Mesodermal cell (in vitro differentiated cells): ENCODE measurements around the gene PAPOLB.
A peak's percentile ranks its signal among the peaks of the same experiment; 100 is the strongest.

Experiments used
- H3K27ac ChIP-seq: 2 replicates; pipeline ENCODE4 v1.7.0; 2013; ENCODE audit warnings: mild to moderate bottlenecking, low read depth, low read length, moderate library complexity; ENCODE audit not compliant: severe bottlenecking
- H3K36me3 ChIP-seq: 2 replicates; pipeline ENCODE4 v1.7.1; 2013; ENCODE audit warnings: mild to moderate bottlenecking, low read length, moderate library complexity; ENCODE audit not compliant: control insufficient read depth, insufficient read depth
- H3K4me1 ChIP-seq: one replicate; pipeline ENCODE4 v1.7.1; 2013; ENCODE audit warnings: mild to moderate bottlenecking, low read length; ENCODE audit not compliant: insufficient read depth, control insufficient read depth, poor library complexity, severe bottlenecking
- H3K4me3 ChIP-seq: 2 replicates; pipeline ENCODE4 v1.7.0; 2013; ENCODE audit warnings: low read length, control low read depth, mild to moderate bottlenecking; ENCODE audit not compliant: insufficient read depth, poor library complexity, severe bottlenecking; ENCODE audit errors: extremely low read depth
- H3K9me3 ChIP-seq: 2 replicates; pipeline ENCODE4 v1.7.1; 2013; ENCODE audit warnings: mild to moderate bottlenecking, low read length, moderate library complexity; ENCODE audit not compliant: control insufficient read depth
- WGBS, 2 experiments: methylation state at CpG; one replicate each; pipeline ENCODE4 v1.1.5; 2013; ENCODE audit warnings: missing lambda C conversion rate in 2 of 2; ENCODE audit not compliant: insufficient coverage in 2 of 2; 5-methylcytosine and 5-hydroxymethylcytosine counted together

Gene PAPOLB

DNA sequence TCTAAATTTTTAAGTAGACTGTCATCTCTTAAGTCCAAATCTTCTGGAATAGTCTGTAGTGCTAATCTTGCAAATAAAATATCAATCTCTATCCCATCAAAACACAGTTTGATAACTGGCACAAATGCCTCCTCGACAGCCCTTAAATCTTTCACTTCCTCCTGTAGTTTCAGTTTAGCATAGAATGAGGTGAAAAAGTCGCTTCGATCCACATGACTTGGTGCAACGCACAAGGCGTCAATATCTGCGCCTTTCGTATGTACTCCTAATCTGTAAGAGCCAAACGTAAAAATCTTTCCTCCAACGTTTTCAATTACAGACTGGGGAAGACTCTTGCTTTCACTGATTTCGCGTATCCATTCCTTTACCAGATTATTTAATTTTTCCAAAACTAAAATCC lies 603 bp downstream of the PAPOLB start:
- 89 to 90% methylated on average over 10 to 11 of the region's 11 CpGs for WGBS, 2 experiments
- H3K4me3 ChIP-seq, result peak overlapping the region; percentile 32

DNA sequence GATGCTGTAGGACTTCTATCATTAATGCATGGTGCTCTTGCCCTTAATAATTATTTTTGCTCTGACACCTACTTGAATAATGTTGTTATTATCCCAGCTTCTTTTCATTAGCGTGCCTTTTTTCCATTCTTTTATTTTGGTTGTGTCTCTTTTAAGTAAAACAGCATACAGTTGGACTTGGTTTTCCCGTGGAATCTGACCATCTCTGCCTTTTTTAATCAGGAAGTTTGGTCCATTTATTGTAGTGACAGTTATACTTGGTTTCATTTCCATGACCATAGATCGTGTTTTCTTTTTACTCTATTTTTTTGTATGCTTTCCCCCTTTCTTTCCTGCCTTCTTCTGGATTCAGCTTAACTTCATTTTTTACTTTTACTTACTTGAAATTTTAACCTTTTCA lies 4.6 kb downstream of the PAPOLB start:
- H3K4me1 ChIP-seq, result no peaks in the 10 kb centered on the region
- no peaks in the 10 kb centered on the region for H3K36me3 ChIP-seq
- H3K9me3 ChIP-seq, result peaks cover 10% of the 10 kb centered on the region
- no peak overlapping the region for H3K4me3 ChIP-seq
- WGBS, 2 experiments, result 86 to 100% methylated on average over 1 of the region's 3 CpGs
- H3K27ac ChIP-seq, result no peak overlapping the region

More for the DNA sequence above, 603 bp downstream of the PAPOLB start:
- Histone ChIP-seq H3K9me3 (peaks cover 10% of the 10 kb centered on the region), H3K4me1 (no peaks in the 10 kb centered on the region), H3K36me3 (no peaks in the 10 kb centered on the region), H3K27ac (no peak overlapping the region)

DNA sequence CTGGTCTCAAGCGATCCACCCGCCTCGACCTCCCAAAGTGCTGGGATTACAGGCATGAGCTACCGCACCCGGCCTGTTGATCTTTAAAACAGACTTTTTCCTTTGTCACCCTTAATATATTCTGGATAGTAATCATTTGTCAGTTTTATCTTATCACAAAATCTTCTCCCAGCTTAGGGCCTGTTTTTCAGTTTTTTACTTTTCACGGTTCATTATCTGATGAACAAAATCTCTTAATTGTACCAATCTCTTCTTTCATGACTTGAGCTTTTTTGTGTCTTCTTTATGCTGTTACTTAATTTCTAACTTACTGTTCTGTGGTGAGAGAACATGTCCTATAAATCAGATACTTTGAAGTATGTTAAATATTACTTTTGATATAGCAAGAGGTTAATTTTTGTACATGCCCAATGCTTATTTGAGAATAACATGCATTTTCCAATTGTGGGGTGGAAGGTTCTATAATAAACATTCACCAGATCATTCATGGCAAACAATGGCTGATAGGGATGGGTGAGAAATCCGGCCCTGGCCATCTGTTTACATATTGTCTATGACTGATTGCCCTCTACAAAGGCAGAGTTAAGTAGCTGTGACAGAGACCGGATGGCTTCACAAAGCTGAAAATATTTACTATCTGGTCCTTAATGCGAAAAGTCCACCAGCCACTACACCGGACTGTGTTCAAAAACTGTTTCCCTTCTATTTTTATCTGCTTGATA lies 5.3 kb downstream of the PAPOLB start:
- H3K27ac ChIP-seq, result peak overlapping the region; percentile 57
- no peaks in the 10 kb centered on the region for H3K4me1 ChIP-seq
- H3K36me3 ChIP-seq, result no peaks in the 10 kb centered on the region
- WGBS, 2 experiments, result 85 to 88% methylated on average over 2 to 5 of the region's 10 CpGs
- no peak overlapping the region for H3K4me3 ChIP-seq
- H3K9me3 ChIP-seq, result peaks cover 11% of the 10 kb centered on the region

DNA sequence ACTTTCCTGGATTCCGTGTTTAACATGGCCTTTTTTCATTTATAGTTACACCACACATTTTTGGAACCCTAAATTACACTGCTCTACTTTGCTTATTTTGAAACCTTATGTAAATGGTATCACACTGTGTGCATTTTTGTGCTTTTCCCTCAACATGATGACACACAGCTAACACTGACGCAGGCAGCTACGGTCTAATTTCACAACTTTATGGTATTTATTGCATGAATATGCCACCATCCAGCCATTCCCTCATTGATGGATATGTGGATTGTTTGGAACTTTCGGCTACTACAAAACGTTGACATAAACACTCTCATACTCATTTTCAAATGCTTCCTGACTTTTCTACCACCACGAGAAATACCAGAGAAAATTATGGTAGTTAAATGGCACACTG lies 6.9 kb downstream of the PAPOLB start:
- WGBS, 2 experiments, result 75 to 100% methylated on average over 1 of the region's 6 CpGs

DNA sequence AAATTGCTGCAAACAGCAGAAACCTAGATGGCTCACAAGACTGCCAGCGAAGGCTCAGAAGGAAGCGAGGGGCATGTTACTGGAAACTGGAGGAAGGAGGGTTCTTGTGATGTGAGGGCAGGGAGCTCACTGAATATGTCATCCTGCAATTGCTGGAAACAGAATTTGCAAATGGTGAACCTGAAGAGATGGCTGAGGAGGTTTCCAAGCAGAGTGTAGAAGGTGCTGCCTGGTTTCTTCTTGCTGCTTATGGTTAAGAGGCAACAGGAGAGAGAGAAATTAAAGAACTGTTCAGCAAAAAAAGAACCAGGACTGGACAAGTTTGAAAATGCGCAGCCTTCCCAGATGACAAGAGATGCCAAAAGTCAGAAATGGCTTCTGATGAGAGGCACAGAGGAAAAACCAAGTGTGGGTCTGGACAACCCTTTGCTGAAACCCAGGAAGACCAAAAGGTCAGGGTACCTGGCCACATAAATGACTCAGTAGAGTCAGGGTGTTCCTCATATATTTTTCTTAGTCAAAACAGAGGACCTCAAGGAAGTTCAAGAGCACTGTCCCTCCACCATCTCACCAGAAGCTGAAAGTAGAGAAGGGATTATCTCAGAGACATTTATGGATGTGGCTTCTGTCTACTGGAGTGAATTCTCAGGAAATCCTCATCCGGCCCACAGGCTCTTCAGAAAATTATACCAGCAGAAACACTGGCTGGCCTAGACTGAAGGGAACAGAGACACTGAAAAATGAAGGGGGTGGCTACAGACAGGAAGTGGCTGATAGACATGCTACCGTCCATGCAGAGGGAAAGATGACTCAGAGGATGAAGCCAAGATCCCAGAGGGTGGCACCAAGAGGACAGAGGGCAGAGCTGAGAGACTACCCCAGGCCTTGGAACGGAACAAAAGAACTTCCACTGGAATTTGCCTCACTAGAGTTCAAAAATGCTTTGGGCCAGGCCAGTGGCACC lies 10.1 kb downstream of the PAPOLB start:
- peaks cover 16% of the 10 kb centered on the region for H3K9me3 ChIP-seq
- no peaks in the 10 kb centered on the region for H3K4me1 ChIP-seq
- H3K27ac ChIP-seq, result peak overlapping the region; percentile 39
- no peaks in the 10 kb centered on the region for H3K36me3 ChIP-seq
- no peak overlapping the region for H3K4me3 ChIP-seq
- WGBS, 2 experiments, result 79 to 84% methylated on average over 5 to 6 of the region's 6 CpGs

More for the DNA sequence above, 6.9 kb downstream of the PAPOLB start:
- Histone ChIP-seq H3K9me3 (peaks cover 16% of the 10 kb centered on the region), H3K27ac (no peak overlapping the region), H3K36me3 (no peaks in the 10 kb centered on the region), H3K4me3 (no peak overlapping the region), H3K4me1 (no peaks in the 10 kb centered on the region)

DNA sequence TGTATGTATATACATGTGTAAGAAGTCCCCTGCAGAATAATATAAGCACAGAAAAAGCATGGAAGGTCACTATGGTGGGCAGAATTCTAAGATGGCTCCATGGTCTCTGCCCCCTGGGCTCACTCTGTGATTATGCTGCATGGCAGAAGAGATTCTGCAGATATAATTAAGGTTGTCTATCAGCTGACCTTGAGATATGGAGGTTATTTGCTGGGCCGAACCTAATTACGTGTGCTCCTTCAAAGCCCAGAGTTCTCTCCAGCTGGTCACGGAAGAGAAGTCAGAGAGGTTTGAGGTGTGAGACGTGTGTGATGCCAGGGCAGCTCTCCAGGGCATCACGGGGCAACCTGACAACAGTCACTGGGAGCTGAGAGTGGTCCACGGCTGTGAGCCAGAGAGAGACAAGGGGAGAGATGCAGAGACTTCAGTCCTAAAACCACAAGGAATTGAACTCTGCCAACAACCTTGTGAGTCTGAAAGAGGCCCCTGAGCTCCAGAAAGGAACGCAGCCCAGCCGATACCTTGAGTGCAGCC lies 11.5 kb downstream of the PAPOLB start:
- Histone ChIP-seq H3K4me1 (no peaks in the 10 kb centered on the region), H3K9me3 (peaks cover 16% of the 10 kb centered on the region), H3K4me3 (no peak overlapping the region), H3K36me3 (no peaks in the 10 kb centered on the region), H3K27ac (no peak overlapping the region)
- 91 to 96% methylated on average over 6 to 8 of the region's 8 CpGs for WGBS, 2 experiments

DNA sequence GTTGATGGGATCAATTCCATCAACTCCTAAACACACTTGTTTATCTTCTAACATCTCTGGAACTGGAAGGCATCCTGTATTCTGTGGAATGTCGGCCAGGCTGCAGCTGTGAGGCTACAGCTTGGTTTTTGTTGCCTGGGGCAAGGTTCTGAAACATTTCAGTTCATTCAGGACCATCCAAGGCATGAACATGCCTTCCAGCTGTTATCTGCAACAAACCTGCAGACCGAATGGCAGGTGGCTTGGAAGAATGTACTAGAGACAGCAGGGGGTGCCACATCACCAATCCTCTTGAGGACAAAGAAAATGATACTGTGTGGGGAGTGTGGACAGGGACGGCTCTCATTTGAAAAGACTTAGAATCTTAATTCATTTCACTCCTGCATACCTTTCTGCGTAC lies 12.4 kb downstream of the PAPOLB start:
- WGBS, 2 experiments, result 14 to 49% methylated on average over 1 to 2 of the region's 4 CpGs
- no peak overlapping the region for H3K4me3 ChIP-seq
- no peaks in the 10 kb centered on the region for H3K36me3 ChIP-seq
- no peak overlapping the region for H3K27ac ChIP-seq
- H3K9me3 ChIP-seq, result peaks cover 16% of the 10 kb centered on the region
- no peaks in the 10 kb centered on the region for H3K4me1 ChIP-seq

DNA sequence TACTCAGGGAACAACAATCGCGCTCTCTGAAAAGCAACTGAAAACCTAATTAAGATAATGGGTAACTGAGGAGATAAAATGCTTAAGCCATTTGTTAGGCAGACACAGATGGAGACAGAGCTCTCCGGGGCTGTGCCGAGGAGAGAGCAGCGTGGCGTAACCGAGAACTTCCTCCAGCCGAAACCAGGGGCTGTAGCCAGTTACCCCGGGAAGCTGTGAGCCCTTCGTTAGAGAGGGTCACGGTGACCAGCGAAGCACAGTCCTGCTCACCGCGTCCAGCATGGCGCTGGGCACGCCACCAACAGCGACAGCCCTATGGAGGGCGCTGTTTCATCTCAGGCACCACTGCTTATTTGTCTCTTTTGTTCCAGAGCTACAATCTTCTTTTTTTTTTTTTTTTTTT lies 16.1 kb downstream of the PAPOLB start:
- WGBS, 2 experiments, result 56 to 69% methylated on average over 12 to 17 of the region's 18 CpGs
- Histone ChIP-seq H3K9me3 (peaks cover 7% of the 10 kb centered on the region), H3K4me1 (no peaks in the 10 kb centered on the region), H3K27ac (no peak overlapping the region), H3K36me3 (no peaks in the 10 kb centered on the region), H3K4me3 (no peak overlapping the region)

DNA sequence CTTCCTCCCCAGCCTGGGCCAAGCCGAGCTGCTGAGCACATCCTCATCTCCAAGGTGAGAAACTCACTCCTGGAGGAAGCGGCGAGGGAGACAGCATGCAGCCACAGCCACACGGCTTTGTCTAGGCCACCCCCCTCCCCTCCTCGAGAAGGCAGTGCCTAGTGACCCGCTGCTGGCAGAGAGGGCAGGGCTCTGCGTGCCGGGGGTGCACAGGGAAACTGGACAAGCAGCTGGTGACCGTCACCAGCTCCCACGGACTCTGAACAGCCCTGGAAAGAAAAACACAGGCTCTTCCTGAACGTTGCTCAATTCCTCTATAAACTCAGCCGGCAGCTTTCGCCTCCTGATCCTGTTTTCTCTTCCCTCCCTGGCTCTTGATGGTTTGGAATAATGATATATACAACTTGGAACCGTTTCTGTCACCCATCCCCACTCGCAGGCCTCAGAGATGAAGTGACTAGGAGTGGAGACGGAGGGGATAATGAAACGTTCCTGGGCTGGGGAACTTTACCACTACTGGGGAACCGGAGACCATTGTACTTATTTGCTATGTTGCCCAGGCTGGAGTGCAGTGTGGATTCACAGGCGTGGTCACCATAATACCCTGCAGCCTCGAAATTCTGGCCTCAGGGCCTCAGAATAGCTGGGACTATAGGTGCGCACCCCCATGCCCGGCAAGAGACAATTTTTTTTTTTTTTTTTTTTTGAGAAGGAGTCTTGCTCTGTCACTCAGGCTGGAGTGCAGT lies 19.3 kb downstream of the PAPOLB start:
- no peaks in the 10 kb centered on the region for H3K9me3 ChIP-seq
- H3K27ac ChIP-seq, result no peak overlapping the region
- no peaks in the 10 kb centered on the region for H3K36me3 ChIP-seq
- no peaks in the 10 kb centered on the region for H3K4me1 ChIP-seq
- 78 to 84% methylated on average over 14 to 19 of the region's 22 CpGs for WGBS, 2 experiments
- H3K4me3 ChIP-seq, result no peak overlapping the region

DNA sequence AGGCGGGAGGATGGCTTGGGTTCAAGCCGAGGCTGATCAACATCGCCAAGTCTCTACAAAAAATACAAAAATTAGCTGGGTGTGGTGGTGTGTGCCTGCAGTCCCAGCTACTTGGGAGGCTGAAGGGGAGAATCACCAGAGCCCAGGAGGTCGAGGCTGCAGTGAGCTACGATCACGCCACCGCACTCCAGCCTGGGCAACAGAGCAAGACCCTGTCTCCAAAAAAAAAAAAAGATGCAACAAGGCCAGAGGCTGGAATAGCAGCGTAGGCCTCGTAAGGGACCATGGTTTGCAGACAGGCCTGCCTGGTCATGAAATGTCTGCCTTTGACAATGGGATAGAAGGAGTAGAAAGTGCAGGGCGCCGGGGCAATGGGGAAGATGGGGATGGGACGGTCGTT lies 20.0 kb downstream of the PAPOLB start:
- Histone ChIP-seq H3K9me3 (no peaks in the 10 kb centered on the region), H3K4me3 (no peak overlapping the region), H3K36me3 (no peaks in the 10 kb centered on the region), H3K27ac (no peak overlapping the region), H3K4me1 (no peaks in the 10 kb centered on the region)
- 92 to 100% methylated on average over 4 to 7 of the region's 13 CpGs for WGBS, 2 experiments
